Measurements from ENCODE around the gene MAP2K6. TPM values are rescaled to one million over a fixed set of nuclear protein-coding genes. Genes with fewer than 3 reads are reported as not detected.

The MAP2K6 gene
- total RNA-seq, 2 donors from 2014 or later: 4.4 to 34.6 TPM

GRCh38 chr17:69594641-69595040, 180.1 kb downstream of the MAP2K6 start:
- no peaks in the 10 kb centered on the region for H3K27me3 ChIP-seq
- no peaks in the 10 kb centered on the region for H3K9me3 ChIP-seq
- intact Hi-C loops (cut with DNase I): no loop called here
- DNase-seq (no peak), ATAC-seq (no peak)
- H3K4me3 ChIP-seq: no peak overlapping the region
- H3K36me3 ChIP-seq (replicated peaks in 1 of 2; ENCODE audit: insufficient read depth in 1 of 2, low read depth in 2 of 2): no peaks in the 10 kb centered on the region
- TF ChIP-seq POLR2A (IDR thresholded peaks at IDR 0.05) (no peak), CTCF (IDR thresholded peaks at IDR 0.05) (no peak)
- no peak overlapping the region for H3K27ac ChIP-seq
- 63 to 75% methylated on average over 4 of the region's 4 CpGs for WGBS, 2 donors
- H3K4me1 ChIP-seq: no peaks in the 10 kb centered on the region

- Histone ChIP-seq H3K36me3 (replicated peaks in 1 of 2; ENCODE audit: insufficient read depth in 1 of 2, low read depth in 2 of 2) (no peaks in the 10 kb centered on the region), H3K4me1 (no peaks in the 10 kb centered on the region), H3K27me3 (no peaks in the 10 kb centered on the region), H3K4me3 (no peak overlapping the region), H3K9me3 (no peaks in the 10 kb centered on the region), H3K27ac (no peak overlapping the region)
- TF ChIP-seq CTCF (IDR thresholded peaks at IDR 0.05): no peak
- DNase-seq: no peak
- WGBS, 2 donors: 78 to 80% methylated on average over 9 of the region's 9 CpGs
- intact Hi-C loops (cut with DNase I): no loop called here
- ATAC-seq: no peak
Measured at GRCh38 chr17:69596141-69596540, 181.6 kb downstream of the MAP2K6 start.

GRCh38 chr17:69597898-69598692, 183.6 kb downstream of the MAP2K6 start:
- Histone ChIP-seq H3K4me1 (no peaks in the 10 kb centered on the region), H3K27me3 (no peaks in the 10 kb centered on the region), H3K4me3 (no peak overlapping the region), H3K9me3 (no peaks in the 10 kb centered on the region), H3K27ac (no peak overlapping the region), H3K36me3 (replicated peaks in 1 of 2; ENCODE audit: insufficient read depth in 1 of 2, low read depth in 2 of 2) (no peaks in the 10 kb centered on the region)
- ATAC-seq (no peak), DNase-seq (no peak)
- TF ChIP-seq CTCF (IDR thresholded peaks at IDR 0.05) (no peak), POLR2A (IDR thresholded peaks at IDR 0.05) (no peak)
- WGBS, 2 donors: 78 to 79% methylated on average over 7 of the region's 7 CpGs
- intact Hi-C loops (cut with DNase I): no loop called here

- no peak for DNase-seq
- Histone ChIP-seq H3K4me3 (no peak overlapping the region), H3K27ac (no peak overlapping the region), H3K9me3 (no peaks in the 10 kb centered on the region), H3K36me3 (replicated peaks in 1 of 2; ENCODE audit: insufficient read depth in 1 of 2, low read depth in 2 of 2) (no peaks in the 10 kb centered on the region), H3K4me1 (peaks cover 13% of the 10 kb centered on the region), H3K27me3 (no peaks in the 10 kb centered on the region)
- intact Hi-C loops (cut with DNase I): no loop called here
- no peak for TF ChIP-seq POLR2A (IDR thresholded peaks at IDR 0.05)
- no peak for TF ChIP-seq CTCF (IDR thresholded peaks at IDR 0.05)
- WGBS, 2 donors: 73% methylated on average over 5 of the region's 5 CpGs
- ATAC-seq: no peak
Measured at GRCh38 chr17:69602972-69603371, 188.5 kb downstream of the MAP2K6 start.

Other genes with a start within 250 kb of the MAP2K6 start
- 10 to 100 TPM in 1 of 2 donors, 1 to 10 TPM in 1; 7.3 to 30.7 TPM for gene ABCA10, start 185.9 kb upstream of the MAP2K6 start, total RNA-seq
- 100 to 1,000 TPM in 1 of 2 donors, 10 to 100 TPM in 1; 93.4 to 104 TPM for gene ABCA5, start 87.6 kb upstream of the MAP2K6 start, total RNA-seq